Keratinocyte (primary cell): Measurements from ENCODE around the gene CTSD. TPM values are rescaled to one million over a fixed set of nuclear protein-coding genes. Genes with fewer than 3 reads are reported as not detected.

Source experiments
- DNase-seq: peaks from one replicate; pipeline ENCODE4 v3.0.0-alpha.2; 2011; ENCODE audit warnings: low read depth, missing footprints, low spot score
- FAIRE-seq: peaks from 2 replicates; lab custom pipeline; 2011; peaks lifted over from hg19 to GRCh38; lab: Jason Lieb, UNC
- H2AFZ ChIP-seq: 2 replicates; pipeline ENCODE4 v1.6.0; 2012; ENCODE audit warnings: low read length, control low read depth, inconsistent platforms; ENCODE audit not compliant: control insufficient read depth
- H3K27ac ChIP-seq: 2 replicates; pipeline ENCODE4 v1.5.1; 2011; ENCODE audit warnings: low read length; ENCODE audit not compliant: control insufficient read depth, insufficient read depth
- H3K27me3 ChIP-seq: 3 replicates; pipeline ENCODE4 v1.6.0; 2011; ENCODE audit warnings: low read length; ENCODE audit not compliant: control insufficient read depth, insufficient read depth; ENCODE audit errors: extremely low read depth
- H3K36me3 ChIP-seq, 2 experiments: 2 replicates in 1 of 2; 3 replicates in 1 of 2; pipeline ENCODE4 v1.5.1; 2011; ENCODE audit warnings: low read length in 2 of 2, mild to moderate bottlenecking in 1 of 2; ENCODE audit not compliant: control insufficient read depth in 2 of 2, insufficient read depth in 2 of 2; ENCODE audit errors: extremely low read depth in 1 of 2
- H3K4me1 ChIP-seq: 3 replicates; pipeline ENCODE4 v1.5.1; 2011; ENCODE audit warnings: low read length; ENCODE audit not compliant: control insufficient read depth, insufficient read depth; ENCODE audit errors: extremely low read depth
- H3K4me2 ChIP-seq: 3 replicates; pipeline ENCODE4 v1.6.0; 2011; ENCODE audit warnings: low read depth, low read length; ENCODE audit not compliant: control insufficient read depth, insufficient read depth; ENCODE audit errors: extremely low read depth
- H3K4me3 ChIP-seq, 3 experiments: fragments of 200-600 bp in 1 of 3; sonication (generic) in 1 of 3; 2 replicates in 2 of 3; 3 replicates in 1 of 3; pipeline ENCODE4 v1.5.1; 2011 to 2016; ENCODE audit warnings: low read length in 3 of 3, mild to moderate bottlenecking in 3 of 3, control low read depth in 2 of 3, inconsistent platforms in 1 of 3, low read depth in 1 of 3, mixed read lengths in 1 of 3, mixed run types in 1 of 3, moderate library complexity in 1 of 3; ENCODE audit not compliant: control insufficient read depth in 2 of 3, insufficient read depth in 2 of 3; ENCODE audit errors: extremely low read depth in 1 of 3
- H3K79me2 ChIP-seq: 2 replicates; pipeline ENCODE4 v1.6.0; 2012; ENCODE audit warnings: low read length; ENCODE audit not compliant: control insufficient read depth, insufficient read depth
- H3K9ac ChIP-seq: 3 replicates; pipeline ENCODE4 v1.6.0; 2011; ENCODE audit warnings: low read length; ENCODE audit not compliant: control insufficient read depth, insufficient read depth; ENCODE audit errors: extremely low read depth
- H3K9me1 ChIP-seq: 3 replicates; pipeline ENCODE4 v1.6.0; 2011; ENCODE audit warnings: low read length; ENCODE audit not compliant: control insufficient read depth, insufficient read depth; ENCODE audit errors: extremely low read depth
- H3K9me3 ChIP-seq: 2 replicates; pipeline ENCODE4 v1.5.1; 2012; ENCODE audit warnings: low read depth, low read length; ENCODE audit not compliant: control insufficient read depth
- H4K20me1 ChIP-seq: 3 replicates; pipeline ENCODE4 v1.6.0; 2011; ENCODE audit warnings: low read length; ENCODE audit not compliant: control insufficient read depth, insufficient read depth; ENCODE audit errors: extremely low read depth
- EZH2 ChIP-seq: IDR thresholded peaks from one replicate; pipeline ENCODE4 v1.6.1; 2012; ENCODE audit warnings: inconsistent platforms, mild to moderate bottlenecking, low read length, moderate library complexity
- dilution Hi-C: fragments of 300-500 bp; cut with MboI; formaldehyde crosslinking; loops from one replicate; pipeline ENCODE4 v1.7.0; 2020; ENCODE audit warnings: low sequenced_read_pairs; ENCODE audit not compliant: extremely low pct_ligation_motif_present
- polyA plus RNA-seq, 5 experiments: library from polyadenylated mRNA; depleted of rRNA in 3 of 5; stranded (reverse) in 3 of 5; stranded (forward) in 1 of 5; unstranded in 1 of 5; fragments of >200 nt; gene quantifications; 1 replicate in 1 of 5; 2 replicates in 3 of 5; 3 replicates in 1 of 5; pipeline versions ENCODE4 v1.2.1 to v1.2.3, GENCODE V29; 2011 to 2012; ENCODE audit warnings: missing spikeins in 2 of 5, low read depth in 1 of 5, low replicate concordance in 1 of 5
- TF ChIP-seq, protein P1 (sequence below), 3 experiments: IDR thresholded peaks in 1 of 3; conservative IDR thresholded peaks in 1 of 3; optimal IDR thresholded peaks in 1 of 3; 2 replicates in 2 of 3; 3 replicates in 1 of 3; pipeline versions ENCODE3 to v1.5.1; 2011; ENCODE audit warnings: low read length in 3 of 3, mild to moderate bottlenecking in 3 of 3, moderate library complexity in 2 of 3, control low read depth in 1 of 3, inconsistent platforms in 1 of 3; ENCODE audit not compliant: insufficient read depth in 2 of 3; ENCODE audit errors: extremely low read depth in 1 of 3

The CTSD gene
- polyA plus RNA-seq, 1 donor (not counting 4 experiments of a cell fraction or from before 2014, with no cell fraction given) = 152 TPM

- Histone ChIP-seq H4K20me1 (no peaks in the 10 kb centered on the region), H3K36me3 (no peaks in the 10 kb centered on the region), H3K9ac (no peak overlapping the region), H3K9me1 (no peaks in the 10 kb centered on the region), H2AFZ (no peak overlapping the region), H3K4me2 (no peak overlapping the region), H3K4me1 (peaks cover 4% of the 10 kb centered on the region), H3K27me3 (peaks cover 21% of the 10 kb centered on the region), H3K79me2 (no peaks in the 10 kb centered on the region), H3K27ac (no peak overlapping the region), H3K4me3 (no peak overlapping the region), H3K9me3 (no peaks in the 10 kb centered on the region)
- no peak for DNase-seq
- FAIRE-seq = no peak
- dilution Hi-C loops = no loop called here
- TF ChIP-seq, protein P1, sequence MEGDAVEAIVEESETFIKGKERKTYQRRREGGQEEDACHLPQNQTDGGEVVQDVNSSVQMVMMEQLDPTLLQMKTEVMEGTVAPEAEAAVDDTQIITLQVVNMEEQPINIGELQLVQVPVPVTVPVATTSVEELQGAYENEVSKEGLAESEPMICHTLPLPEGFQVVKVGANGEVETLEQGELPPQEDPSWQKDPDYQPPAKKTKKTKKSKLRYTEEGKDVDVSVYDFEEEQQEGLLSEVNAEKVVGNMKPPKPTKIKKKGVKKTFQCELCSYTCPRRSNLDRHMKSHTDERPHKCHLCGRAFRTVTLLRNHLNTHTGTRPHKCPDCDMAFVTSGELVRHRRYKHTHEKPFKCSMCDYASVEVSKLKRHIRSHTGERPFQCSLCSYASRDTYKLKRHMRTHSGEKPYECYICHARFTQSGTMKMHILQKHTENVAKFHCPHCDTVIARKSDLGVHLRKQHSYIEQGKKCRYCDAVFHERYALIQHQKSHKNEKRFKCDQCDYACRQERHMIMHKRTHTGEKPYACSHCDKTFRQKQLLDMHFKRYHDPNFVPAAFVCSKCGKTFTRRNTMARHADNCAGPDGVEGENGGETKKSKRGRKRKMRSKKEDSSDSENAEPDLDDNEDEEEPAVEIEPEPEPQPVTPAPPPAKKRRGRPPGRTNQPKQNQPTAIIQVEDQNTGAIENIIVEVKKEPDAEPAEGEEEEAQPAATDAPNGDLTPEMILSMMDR (optimal IDR thresholded peaks at IDR 0.05 in 1 of 3, IDR thresholded peaks at IDR 0.05 in 1 of 3, conservative IDR thresholded peaks at IDR 0.05 in 1 of 3; ENCODE audit: extremely low read depth in 1 of 3, insufficient read depth in 2 of 3, low read length in 3 of 3) = no peak
- TF ChIP-seq EZH2 = no peak
Measured at GRCh38 chr11:1777737-1778136, 14.0 kb upstream of the CTSD start.

- no peak overlapping the region for H3K27ac ChIP-seq
- FAIRE-seq = no peak
Measured at GRCh38 chr11:1776944-1777715, 13.4 kb upstream of the CTSD start.

More at GRCh38 chr11:1776944-1777715, 13.4 kb upstream of the CTSD start:
- Histone ChIP-seq H2AFZ (no peak overlapping the region), H3K27me3 (peaks cover 15% of the 10 kb centered on the region), H3K36me3 (no peaks in the 10 kb centered on the region), H3K9me1 (no peaks in the 10 kb centered on the region), H4K20me1 (no peaks in the 10 kb centered on the region), H3K9ac (no peak overlapping the region), H3K4me1 (peaks cover 9% of the 10 kb centered on the region), H3K9me3 (no peaks in the 10 kb centered on the region), H3K4me2 (no peak overlapping the region), H3K4me3 (no peak overlapping the region), H3K79me2 (no peaks in the 10 kb centered on the region)
- DNase-seq = no peak
- TF ChIP-seq EZH2 = no peak
- TF ChIP-seq, protein P1 (optimal IDR thresholded peaks at IDR 0.05 in 1 of 3, IDR thresholded peaks at IDR 0.05 in 1 of 3, conservative IDR thresholded peaks at IDR 0.05 in 1 of 3; ENCODE audit: extremely low read depth in 1 of 3, insufficient read depth in 2 of 3, low read length in 3 of 3) = no peak
- dilution Hi-C loops = no loop called here
